HepG2 (cell line): ENCODE results near the gene CCDC180.

Experiments
- CBFB ChIP-seq: sonication (generic); formaldehyde crosslinking; IDR thresholded peaks from 2 replicates; pipeline ENCODE4 v1.4.0; 2020; ENCODE audit warnings: missing genetic modification reagents
- EP300 ChIP-seq, 3 experiments: sonication (generic) in 1 of 3; formaldehyde crosslinking in 1 of 3; IDR thresholded peaks; 2 replicates each; pipeline versions ENCODE4 v1.5.1 to v1.6.1; 2011 to 2020; ENCODE audit warnings: low read depth in 2 of 3, low read length in 2 of 3, borderline replicate concordance in 1 of 3, improper control_type of control experiment in 1 of 3, mild to moderate bottlenecking in 1 of 3, missing genetic modification reagents in 1 of 3, moderate library complexity in 1 of 3
- HHEX ChIP-seq: IDR thresholded peaks from 2 replicates; pipeline ENCODE4 v1.6.1; 2016; ENCODE audit warnings: control low read depth
- KLF13 ChIP-seq: sonication (generic); formaldehyde crosslinking; IDR thresholded peaks from 2 replicates; pipeline ENCODE4 v1.4.0; 2020; ENCODE audit warnings: mild to moderate bottlenecking, missing genetic modification reagents
- NPAS2 ChIP-seq: sonication (generic); formaldehyde crosslinking; IDR thresholded peaks from 2 replicates; pipeline ENCODE4 v1.8.0; 2022; ENCODE audit warnings: mild to moderate bottlenecking, missing genetic modification reagents, borderline replicate concordance
- PAX8 ChIP-seq: sonication (generic); formaldehyde crosslinking; IDR thresholded peaks from 2 replicates; pipeline ENCODE4 v1.8.0; 2022; ENCODE audit warnings: mild to moderate bottlenecking, missing genetic modification reagents, borderline replicate concordance
- POLR2A ChIP-seq, 2 experiments: IDR thresholded peaks; 2 replicates each; pipeline ENCODE4 v1.6.1; 2011; ENCODE audit warnings: low read depth in 2 of 2, low read length in 2 of 2, mild to moderate bottlenecking in 1 of 2, moderate library complexity in 1 of 2; ENCODE audit not compliant: insufficient read depth in 1 of 2
- TBL1XR1 ChIP-seq: fragments of 150-350 bp; IDR thresholded peaks from 2 replicates; pipeline ENCODE4 v1.6.1; 2014; ENCODE audit warnings: borderline replicate concordance, low read length; ENCODE audit not compliant: partially characterized antibody
- USF2 ChIP-seq, 2 experiments: sonication (generic) in 1 of 2; formaldehyde crosslinking in 1 of 2; IDR thresholded peaks; 2 replicates each; pipeline versions ENCODE4 v1.5.1 to v1.6.1; 2011 to 2020; ENCODE audit warnings: borderline replicate concordance in 1 of 2, low read depth in 1 of 2, low read length in 1 of 2, mild to moderate bottlenecking in 1 of 2, missing genetic modification reagents in 1 of 2, moderate library complexity in 1 of 2
- WIZ ChIP-seq: sonication (generic); formaldehyde crosslinking; IDR thresholded peaks from 2 replicates; pipeline ENCODE4 v1.5.1; 2020; ENCODE audit warnings: mild to moderate bottlenecking, missing genetic modification reagents
- ZBTB8A ChIP-seq: sonication (generic); formaldehyde crosslinking; IDR thresholded peaks from 2 replicates; pipeline ENCODE4 v1.4.0; 2020; ENCODE audit warnings: mild to moderate bottlenecking, low read depth, missing genetic modification reagents, borderline replicate concordance
- ZNF431 ChIP-seq: sonication (generic); formaldehyde crosslinking; IDR thresholded peaks from 2 replicates; pipeline ENCODE4 v1.9.0; 2022; ENCODE audit warnings: missing genetic modification reagents, low read depth, mild to moderate bottlenecking, borderline replicate concordance
- TF ChIP-seq, protein P1 (sequence below): sonication (generic); formaldehyde crosslinking; IDR thresholded peaks from 2 replicates; pipeline ENCODE4 v1.4.0; 2020; ENCODE audit warnings: missing genetic modification reagents; ENCODE audit errors: not compliant biosample characterization
- TF ChIP-seq, protein P2 (sequence below): sonication (generic); formaldehyde crosslinking; IDR thresholded peaks from 2 replicates; pipeline ENCODE4 v1.5.0; 2020; ENCODE audit warnings: mild to moderate bottlenecking, missing genetic modification reagents, moderate library complexity

GRCh38 chr9:97293818-97294217 lies 13.6 kb upstream of the CCDC180 start:
- TF ChIP-seq TBL1XR1 (no peak), WIZ (no peak), USF2 (IDR thresholded peaks at IDR 0.05; ENCODE audit: low read depth, low read length) (no peak), USF2 (CRISPR knock-in tag; IDR thresholded peaks at IDR 0.05; ENCODE audit: borderline replicate concordance) (no peak), CBFB (no peak), EP300 (IDR thresholded peaks at IDR 0.05; ENCODE audit: low read depth in 2 of 2, low read length in 2 of 2) (no peak), EP300 (CRISPR knock-in tag; IDR thresholded peaks at IDR 0.05; ENCODE audit: borderline replicate concordance) (no peak), POLR2A (IDR thresholded peaks at IDR 0.05; ENCODE audit: insufficient read depth in 1 of 2, low read depth in 2 of 2, low read length in 2 of 2) (no peak), KLF13 (CRISPR knock-in tag) (no peak), HHEX (CRISPR knock-in tag) (no peak), ZBTB8A (CRISPR knock-in tag) (no peak), NPAS2 (CRISPR knock-in tag) (no peak), ZNF431 (CRISPR knock-in tag) (no peak), PAX8 (CRISPR knock-in tag) (no peak)
- TF ChIP-seq, protein P1, sequence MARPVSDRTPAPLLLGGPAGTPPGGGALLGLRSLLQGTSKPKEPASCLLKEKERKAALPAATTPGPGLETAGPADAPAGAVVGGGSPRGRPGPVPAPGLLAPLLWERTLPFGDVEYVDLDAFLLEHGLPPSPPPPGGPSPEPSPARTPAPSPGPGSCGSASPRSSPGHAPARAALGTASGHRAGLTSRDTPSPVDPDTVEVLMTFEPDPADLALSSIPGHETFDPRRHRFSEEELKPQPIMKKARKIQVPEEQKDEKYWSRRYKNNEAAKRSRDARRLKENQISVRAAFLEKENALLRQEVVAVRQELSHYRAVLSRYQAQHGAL: no peak
- TF ChIP-seq, protein P2, sequence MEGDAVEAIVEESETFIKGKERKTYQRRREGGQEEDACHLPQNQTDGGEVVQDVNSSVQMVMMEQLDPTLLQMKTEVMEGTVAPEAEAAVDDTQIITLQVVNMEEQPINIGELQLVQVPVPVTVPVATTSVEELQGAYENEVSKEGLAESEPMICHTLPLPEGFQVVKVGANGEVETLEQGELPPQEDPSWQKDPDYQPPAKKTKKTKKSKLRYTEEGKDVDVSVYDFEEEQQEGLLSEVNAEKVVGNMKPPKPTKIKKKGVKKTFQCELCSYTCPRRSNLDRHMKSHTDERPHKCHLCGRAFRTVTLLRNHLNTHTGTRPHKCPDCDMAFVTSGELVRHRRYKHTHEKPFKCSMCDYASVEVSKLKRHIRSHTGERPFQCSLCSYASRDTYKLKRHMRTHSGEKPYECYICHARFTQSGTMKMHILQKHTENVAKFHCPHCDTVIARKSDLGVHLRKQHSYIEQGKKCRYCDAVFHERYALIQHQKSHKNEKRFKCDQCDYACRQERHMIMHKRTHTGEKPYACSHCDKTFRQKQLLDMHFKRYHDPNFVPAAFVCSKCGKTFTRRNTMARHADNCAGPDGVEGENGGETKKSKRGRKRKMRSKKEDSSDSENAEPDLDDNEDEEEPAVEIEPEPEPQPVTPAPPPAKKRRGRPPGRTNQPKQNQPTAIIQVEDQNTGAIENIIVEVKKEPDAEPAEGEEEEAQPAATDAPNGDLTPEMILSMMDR: no peak
